ENCODE data around the gene LARGE1.

The LARGE1 gene

DNA sequence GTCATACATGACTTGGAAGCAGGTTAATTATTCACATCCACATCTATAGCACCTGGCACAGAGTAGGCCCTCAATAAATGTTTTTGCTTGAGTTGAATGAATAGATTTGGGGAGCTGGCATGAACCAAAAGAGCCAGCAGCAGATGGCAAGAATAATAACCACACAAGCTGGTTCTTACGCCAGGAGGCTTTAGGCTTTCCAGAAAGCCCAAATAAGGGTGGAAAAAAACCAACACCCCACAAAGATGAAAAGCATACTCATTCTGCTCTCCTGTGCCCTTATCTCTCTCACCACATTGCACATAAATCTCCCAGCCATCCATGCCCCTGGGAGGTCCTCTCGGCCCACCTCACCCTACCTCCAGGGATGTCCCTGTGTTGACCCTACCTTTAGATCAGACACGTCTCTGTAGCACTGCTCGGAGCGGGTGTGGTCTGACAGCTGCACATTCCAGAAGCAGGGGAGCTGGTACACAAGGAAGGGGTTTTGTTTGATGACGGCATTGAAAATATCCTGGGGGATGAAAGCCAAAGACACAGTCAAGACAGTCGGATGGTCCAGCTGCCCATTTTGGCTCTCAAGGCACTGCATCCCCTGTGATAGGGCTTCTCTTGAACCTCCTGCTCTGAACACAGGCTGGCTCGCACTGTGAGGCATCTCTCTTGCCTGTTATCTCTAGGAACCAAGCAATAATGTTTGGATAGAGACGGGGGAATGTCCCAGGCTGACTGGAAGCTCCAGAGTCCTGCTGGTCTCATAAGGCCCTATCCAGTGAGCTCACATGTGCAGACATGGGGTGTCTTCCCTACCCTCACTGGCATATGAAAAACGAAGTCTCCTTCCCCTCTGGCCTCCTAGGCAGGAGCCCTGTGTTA is 538.5 kb downstream of the LARGE1 start:
- H3K27me3 ChIP-seq (ENCODE audit: low read length): no peaks in the 10 kb centered on the region
- H3K9me3 ChIP-seq (ENCODE audit: insufficient read depth, low read length): peaks cover 6% of the 10 kb centered on the region; the same call in 1 of the 2 replicates
- no peak overlapping the region for H3K4me3 ChIP-seq (ENCODE audit: insufficient read depth, low read length, poor library complexity, severe bottlenecking)
- peaks cover 3% of the 10 kb centered on the region; the same call in 1 of the 2 replicates for H3K36me3 ChIP-seq (ENCODE audit: low read length)
- no peak overlapping the region for H3K4me2 ChIP-seq (ENCODE audit: low read depth, low read length, poor library complexity, severe bottlenecking)
- no peaks in the 10 kb centered on the region for H3K9me2 ChIP-seq (replicated peaks; ENCODE audit: insufficient read depth, low read length)
- no peaks in the 10 kb centered on the region for H4K20me1 ChIP-seq (ENCODE audit: low read depth, low read length)
- H3F3A ChIP-seq (ENCODE audit: insufficient read depth): no peaks in the 10 kb centered on the region
- H3K79me2 ChIP-seq (ENCODE audit: insufficient read depth, low read length): no peaks in the 10 kb centered on the region
- no peak overlapping the region for H3K9ac ChIP-seq (ENCODE audit: low read length)
- no peak overlapping the region for H2AFZ ChIP-seq (ENCODE audit: low read depth, low read length, severe bottlenecking)
- TF ChIP-seq, protein P1, sequence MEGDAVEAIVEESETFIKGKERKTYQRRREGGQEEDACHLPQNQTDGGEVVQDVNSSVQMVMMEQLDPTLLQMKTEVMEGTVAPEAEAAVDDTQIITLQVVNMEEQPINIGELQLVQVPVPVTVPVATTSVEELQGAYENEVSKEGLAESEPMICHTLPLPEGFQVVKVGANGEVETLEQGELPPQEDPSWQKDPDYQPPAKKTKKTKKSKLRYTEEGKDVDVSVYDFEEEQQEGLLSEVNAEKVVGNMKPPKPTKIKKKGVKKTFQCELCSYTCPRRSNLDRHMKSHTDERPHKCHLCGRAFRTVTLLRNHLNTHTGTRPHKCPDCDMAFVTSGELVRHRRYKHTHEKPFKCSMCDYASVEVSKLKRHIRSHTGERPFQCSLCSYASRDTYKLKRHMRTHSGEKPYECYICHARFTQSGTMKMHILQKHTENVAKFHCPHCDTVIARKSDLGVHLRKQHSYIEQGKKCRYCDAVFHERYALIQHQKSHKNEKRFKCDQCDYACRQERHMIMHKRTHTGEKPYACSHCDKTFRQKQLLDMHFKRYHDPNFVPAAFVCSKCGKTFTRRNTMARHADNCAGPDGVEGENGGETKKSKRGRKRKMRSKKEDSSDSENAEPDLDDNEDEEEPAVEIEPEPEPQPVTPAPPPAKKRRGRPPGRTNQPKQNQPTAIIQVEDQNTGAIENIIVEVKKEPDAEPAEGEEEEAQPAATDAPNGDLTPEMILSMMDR (IDR thresholded peaks at IDR 0.05; ENCODE audit: insufficient read depth, low read length, poor library complexity, severe bottlenecking): no peak
- no peak for TF ChIP-seq EZH2phosphoT487 (conservative IDR thresholded peaks at IDR 0.05; ENCODE audit: low read length)
- H3K27ac ChIP-seq (ENCODE audit: low read depth, low read length): no peak overlapping the region

DNA sequence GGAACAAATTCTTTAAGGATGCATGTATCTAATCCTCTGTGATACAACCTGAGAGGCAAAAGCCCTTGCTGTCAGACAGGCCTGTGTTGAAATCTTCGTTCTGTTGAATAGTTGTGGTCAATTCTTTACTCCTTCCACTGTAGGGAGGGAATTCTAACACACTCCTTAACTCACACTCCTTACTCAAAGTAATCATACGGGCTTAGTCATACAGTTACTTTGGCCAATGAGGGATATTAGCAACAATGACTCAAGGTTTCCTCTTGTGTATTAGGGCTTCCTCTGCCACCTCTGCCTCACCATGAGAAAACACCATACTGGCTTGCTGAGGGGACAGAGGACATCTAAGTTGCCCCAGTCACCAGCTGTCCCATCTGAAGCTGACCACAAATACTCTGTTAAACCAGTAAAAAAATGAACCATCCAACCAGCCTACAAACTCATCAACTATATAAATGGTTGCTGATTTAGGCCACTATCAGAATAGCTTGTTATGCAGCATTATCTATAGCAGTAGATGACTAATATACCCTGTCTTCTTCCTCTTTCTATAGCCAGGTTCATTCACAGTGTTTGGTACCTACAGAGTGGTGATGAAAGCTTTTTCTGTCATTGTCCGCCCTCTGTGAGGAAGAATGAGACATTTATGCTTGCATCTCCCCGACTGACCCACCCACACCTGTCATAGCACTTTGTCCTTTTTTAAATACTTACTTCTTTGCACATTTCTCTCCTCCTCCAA is 539.3 kb downstream of the LARGE1 start:
- Histone ChIP-seq H3K36me3 (ENCODE audit: low read length) (peaks cover 3% of the 10 kb centered on the region; the same call in 1 of the 2 replicates), H3K4me3 (ENCODE audit: insufficient read depth, low read length, poor library complexity, severe bottlenecking) (no peak overlapping the region), H3K9me2 (replicated peaks; ENCODE audit: insufficient read depth, low read length) (no peaks in the 10 kb centered on the region), H4K20me1 (ENCODE audit: low read depth, low read length) (no peaks in the 10 kb centered on the region), H3K9ac (ENCODE audit: low read length) (no peak overlapping the region), H3F3A (ENCODE audit: insufficient read depth) (no peaks in the 10 kb centered on the region), H3K9me3 (ENCODE audit: insufficient read depth, low read length) (peaks cover 6% of the 10 kb centered on the region; the same call in 1 of the 2 replicates), H3K27ac (ENCODE audit: low read depth, low read length) (no peak overlapping the region), H3K4me2 (ENCODE audit: low read depth, low read length, poor library complexity, severe bottlenecking) (no peak overlapping the region), H2AFZ (ENCODE audit: low read depth, low read length, severe bottlenecking) (no peak overlapping the region), H3K27me3 (ENCODE audit: low read length) (no peaks in the 10 kb centered on the region), H3K79me2 (ENCODE audit: insufficient read depth, low read length) (no peaks in the 10 kb centered on the region)
- TF ChIP-seq, protein P1 (IDR thresholded peaks at IDR 0.05; ENCODE audit: insufficient read depth, low read length, poor library complexity, severe bottlenecking): no peak
- TF ChIP-seq EZH2phosphoT487 (conservative IDR thresholded peaks at IDR 0.05; ENCODE audit: low read length): no peak

DNA sequence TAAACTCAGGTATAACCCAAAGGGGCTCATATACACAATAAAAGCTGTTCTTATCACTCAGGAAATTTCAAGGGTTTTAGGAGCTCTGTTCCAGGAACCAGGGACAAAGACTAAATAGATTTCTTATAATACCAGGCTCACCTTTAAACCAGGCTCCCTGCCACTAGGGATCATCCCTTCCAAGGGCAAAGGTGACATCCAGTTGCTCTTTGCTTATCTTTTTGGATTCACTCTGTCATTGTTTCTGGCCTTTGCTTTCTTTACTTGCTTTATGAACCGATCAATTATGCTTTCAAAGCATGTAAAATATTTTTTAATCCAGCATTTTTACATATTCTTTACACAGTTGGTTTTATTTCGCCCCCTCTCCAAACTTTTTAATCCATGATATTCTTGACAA is 540.4 kb downstream of the LARGE1 start:
- no peak overlapping the region for H3K4me3 ChIP-seq (ENCODE audit: insufficient read depth, low read length, poor library complexity, severe bottlenecking)
- H4K20me1 ChIP-seq (ENCODE audit: low read depth, low read length): no peaks in the 10 kb centered on the region
- H3K36me3 ChIP-seq (ENCODE audit: low read length): peaks cover 3% of the 10 kb centered on the region; the same call in 1 of the 2 replicates
- H3K4me2 ChIP-seq (ENCODE audit: low read depth, low read length, poor library complexity, severe bottlenecking): no peak overlapping the region
- no peak overlapping the region for H2AFZ ChIP-seq (ENCODE audit: low read depth, low read length, severe bottlenecking)
- no peaks in the 10 kb centered on the region for H3K79me2 ChIP-seq (ENCODE audit: insufficient read depth, low read length)
- no peaks in the 10 kb centered on the region for H3K9me2 ChIP-seq (replicated peaks; ENCODE audit: insufficient read depth, low read length)
- H3F3A ChIP-seq (ENCODE audit: insufficient read depth): no peaks in the 10 kb centered on the region
- peaks cover 6% of the 10 kb centered on the region; the same call in 1 of the 2 replicates for H3K9me3 ChIP-seq (ENCODE audit: insufficient read depth, low read length)
- no peak overlapping the region for H3K9ac ChIP-seq (ENCODE audit: low read length)
- TF ChIP-seq, protein P1 (IDR thresholded peaks at IDR 0.05; ENCODE audit: insufficient read depth, low read length, poor library complexity, severe bottlenecking): no peak
- no peak for TF ChIP-seq EZH2phosphoT487 (conservative IDR thresholded peaks at IDR 0.05; ENCODE audit: low read length)
- H3K27me3 ChIP-seq (ENCODE audit: low read length): no peaks in the 10 kb centered on the region
- no peak overlapping the region for H3K27ac ChIP-seq (ENCODE audit: low read depth, low read length)

All from SU-DHL-6 (cell line).